DMS 273 (cell line): ENCODE results near the gene ZBTB8OS.
"Not testable (repeated sequence)": the region's sequence is repeated elsewhere in the genome, so short reads cannot be mapped to it uniquely, and the experiment has no call there.

Experiments used
- DNase-seq: peaks from one replicate; lab custom pipeline; 2025; ENCODE audit not compliant: unreplicated experiment; lab: John Stamatoyannopoulos, UW

The ZBTB8OS gene

GRCh38 chr1:32650752-32651460 lies 556 bp upstream of the ZBTB8OS start, which contains the start of gene RBBP4:
RBBP4 (plus strand) TSS chr1:32651208; CDS start chr1:32651307, 99 bp downstream.
- DNase-seq: peak; percentile 99

GRCh38 chr1:32647308-32648134 lies 2.8 kb downstream of the ZBTB8OS start:
- no peak for DNase-seq

DNA sequence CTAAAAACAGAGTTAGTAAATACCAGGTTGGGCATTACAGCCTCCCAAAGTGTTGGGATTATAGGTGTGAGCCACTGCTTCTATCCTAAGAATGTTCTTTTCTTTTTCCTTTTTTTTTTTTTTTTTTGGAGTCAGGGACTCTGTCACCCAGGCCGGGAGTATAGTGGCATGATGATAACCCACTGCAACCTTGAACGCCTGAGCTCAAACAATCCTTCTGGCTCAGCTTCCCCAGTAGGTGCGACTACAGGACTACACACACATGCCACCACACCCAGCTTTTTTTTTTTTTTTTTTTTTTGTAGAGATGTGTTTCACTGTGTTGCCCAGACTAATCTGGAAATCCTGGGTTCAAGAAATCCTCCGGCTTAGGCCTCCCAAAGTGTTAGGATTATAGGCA lies 5.9 kb downstream of the ZBTB8OS start:
- DNase-seq: no peak

GRCh38 chr1:32642292-32642827 lies 8.0 kb downstream of the ZBTB8OS start:
- not testable (repeated sequence) for DNase-seq

DNA sequence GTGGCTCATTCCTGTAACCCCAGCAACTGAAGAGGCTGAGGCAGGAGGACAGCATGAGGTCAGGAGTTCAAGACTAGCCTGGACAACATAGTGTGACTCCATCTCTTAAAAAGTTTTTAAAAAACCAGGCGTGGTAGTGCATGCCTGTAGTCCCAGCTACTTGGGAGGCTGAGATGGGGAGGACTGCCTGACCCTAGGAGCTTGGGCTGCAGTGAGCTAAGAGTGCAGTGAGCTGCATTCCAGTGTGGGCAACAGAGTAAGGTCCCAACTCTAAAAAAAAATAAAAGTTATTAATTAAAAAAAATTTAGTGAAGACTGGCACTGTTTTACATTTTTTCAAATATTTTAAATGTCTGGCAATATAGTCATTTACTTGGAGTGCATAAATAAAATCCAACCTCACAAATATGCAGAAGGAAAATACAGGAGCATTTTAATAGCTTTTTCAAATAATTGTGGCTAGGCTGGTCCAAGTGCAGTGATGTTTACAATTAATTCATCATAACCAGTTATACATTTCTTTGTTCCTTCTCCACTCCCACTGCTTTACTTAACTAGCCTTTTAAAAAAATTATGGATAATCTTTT lies 10.8 kb downstream of the ZBTB8OS start:
- no peak for DNase-seq

DNA sequence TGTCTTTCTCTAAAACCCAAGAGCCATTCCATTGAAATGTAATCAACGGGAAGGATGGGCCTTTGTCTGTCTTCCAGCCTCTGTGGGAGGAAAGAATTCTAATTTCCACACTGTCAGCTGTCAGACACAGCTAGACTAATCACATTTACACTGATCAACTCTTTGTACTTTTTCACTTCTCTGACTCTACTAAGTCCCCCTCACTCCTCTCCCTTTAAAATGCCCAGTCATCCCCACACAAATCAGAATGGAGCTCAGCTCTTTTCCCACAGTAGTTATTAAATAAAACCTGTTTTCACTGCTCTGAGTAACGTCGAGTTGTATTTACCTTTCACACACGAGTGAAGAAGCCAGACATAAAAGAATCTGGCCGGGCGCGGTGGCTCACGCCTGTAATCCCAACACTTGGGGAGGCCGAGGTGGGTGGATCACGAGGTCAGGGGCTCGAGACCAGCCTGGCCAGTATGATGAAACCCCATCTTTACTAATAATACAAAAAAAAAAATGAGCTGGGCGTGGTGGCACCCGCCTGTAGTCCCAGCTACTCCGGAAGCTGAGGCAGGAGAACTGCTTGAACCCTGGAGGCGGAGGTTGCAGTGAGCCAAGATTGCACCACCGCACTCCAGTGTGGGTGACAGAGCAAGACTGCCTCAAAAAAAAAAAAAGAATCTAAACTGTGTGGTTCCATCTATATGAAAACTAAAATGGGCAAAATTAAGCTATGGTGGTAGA lies 13.3 kb downstream of the ZBTB8OS start:
- no peak for DNase-seq

GRCh38 chr1:32635508-32636277 lies 14.7 kb downstream of the ZBTB8OS start:
- no peak for DNase-seq

DNA sequence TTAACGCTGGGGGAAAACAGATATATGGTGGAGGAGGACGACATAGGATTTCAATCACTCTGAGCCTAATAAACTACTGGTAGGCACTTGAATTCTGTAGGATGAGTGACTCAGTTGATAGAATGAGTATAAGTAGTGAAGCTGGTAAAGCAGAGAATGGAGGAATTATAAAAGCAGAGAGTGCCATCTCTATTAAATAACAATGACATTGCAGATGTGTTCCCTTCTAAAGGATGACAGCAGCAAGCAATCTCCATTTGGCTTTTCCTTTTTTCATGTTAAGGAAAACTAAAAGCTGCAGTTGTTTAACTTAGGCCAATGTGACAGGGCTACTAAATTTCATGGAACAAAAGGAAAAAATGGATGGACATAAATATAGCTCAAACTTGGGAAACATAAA lies 17.5 kb downstream of the ZBTB8OS start:
- DNase-seq: no peak

DNA sequence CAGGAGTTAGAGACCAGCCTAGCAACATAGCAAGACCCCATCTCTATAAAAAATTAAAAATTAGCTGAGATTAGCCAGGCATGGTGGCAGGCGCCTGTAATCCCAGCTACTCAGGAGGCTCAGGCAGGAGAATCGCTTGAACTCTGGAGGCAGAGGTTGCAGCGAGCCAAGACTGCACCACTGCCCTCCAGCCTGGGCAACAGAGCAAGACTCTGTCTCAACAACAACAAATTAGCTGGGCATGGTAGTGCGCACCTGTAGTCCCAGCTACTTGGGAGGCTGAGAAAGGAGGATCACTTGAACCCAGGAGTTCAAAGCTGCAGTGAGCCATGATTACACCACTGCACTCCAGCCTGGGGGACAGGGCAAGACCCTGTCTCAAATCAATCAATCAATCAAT lies 20.2 kb downstream of the ZBTB8OS start:
- not testable (repeated sequence) for DNase-seq

GRCh38 chr1:32627596-32628162 lies 22.7 kb downstream of the ZBTB8OS start:
- no peak for DNase-seq

DNA sequence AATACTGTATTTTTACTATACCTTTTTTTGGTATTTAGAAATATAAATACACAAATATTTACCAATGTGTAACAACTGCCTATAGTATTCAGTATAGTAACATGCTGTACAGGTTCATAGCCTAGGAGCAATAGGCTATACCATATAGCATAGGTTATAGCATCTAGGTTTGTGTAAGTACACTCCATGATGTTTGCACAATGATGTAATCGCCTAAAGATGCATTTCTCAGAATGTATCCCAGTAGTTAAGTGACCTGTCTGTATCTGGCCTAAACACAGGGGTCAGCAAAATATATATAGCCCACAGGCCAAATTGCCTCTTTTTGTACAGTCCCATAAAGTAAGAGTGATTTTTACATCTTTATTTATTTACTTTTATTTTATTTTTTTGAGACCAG lies 24.2 kb downstream of the ZBTB8OS start:
- DNase-seq: no peak

DNA sequence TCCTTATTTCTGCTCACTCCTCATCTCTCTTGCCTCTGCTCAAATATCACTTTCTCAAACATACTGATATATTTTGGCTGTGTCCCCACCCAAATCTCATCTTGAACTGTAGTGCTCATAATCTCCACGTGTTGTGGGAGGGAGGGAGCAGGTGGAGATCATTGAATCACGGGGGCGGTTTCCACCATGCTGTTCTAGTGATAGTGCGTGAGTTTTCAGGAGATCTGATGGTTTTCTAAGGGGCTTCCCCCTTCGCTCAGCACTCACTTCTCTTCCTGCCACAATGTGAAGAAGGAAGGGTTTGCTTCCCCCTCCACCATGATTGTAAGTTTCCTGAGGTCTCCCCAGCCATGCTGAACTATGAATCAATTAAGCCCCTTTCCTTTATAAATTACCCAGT lies 26.6 kb downstream of the ZBTB8OS start:
- no peak for DNase-seq

DNA sequence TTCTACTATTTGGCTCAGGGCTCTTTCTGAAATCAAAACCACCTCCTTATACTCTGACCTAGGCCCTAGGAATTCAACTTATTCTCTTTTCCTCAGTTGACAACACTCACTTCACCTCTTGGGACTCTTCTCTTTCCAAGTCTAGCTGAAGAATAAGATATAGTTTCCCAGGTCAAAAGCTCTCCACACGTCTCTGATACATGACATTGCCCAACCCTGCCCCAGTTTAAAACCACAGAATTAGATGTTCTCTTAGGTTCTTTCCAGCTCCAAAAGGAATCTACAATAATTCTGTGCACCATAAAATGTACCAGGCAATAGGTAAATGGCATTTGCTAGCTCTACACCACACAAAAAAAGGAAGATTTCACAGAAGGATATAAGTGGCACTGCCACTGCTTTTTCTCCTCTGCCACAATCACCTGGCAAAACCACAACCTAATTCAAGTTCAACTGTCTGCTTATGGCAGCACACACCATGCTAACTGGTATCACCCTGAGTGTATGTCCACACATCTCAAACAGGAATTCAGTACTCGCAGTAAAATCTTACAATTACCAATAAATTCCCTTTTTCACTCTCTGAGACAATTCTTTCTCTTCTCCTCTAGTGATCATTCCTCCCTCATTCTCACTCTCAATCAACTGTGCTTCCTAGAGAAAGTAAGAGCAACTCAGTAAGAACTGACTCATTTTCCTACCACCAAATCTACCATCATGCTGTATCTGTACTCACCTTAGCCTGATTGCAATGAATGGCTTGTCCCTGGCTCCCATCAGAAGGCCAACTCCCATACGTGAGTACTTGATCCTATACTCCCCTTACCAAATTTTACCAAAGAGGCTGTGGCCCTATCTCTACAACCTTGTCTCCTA lies 27.3 kb downstream of the ZBTB8OS start:
- DNase-seq: no peak

GRCh38 chr1:32622205-32622604 lies 28.1 kb downstream of the ZBTB8OS start:
- DNase-seq: no peak

GRCh38 chr1:32619701-32620485 lies 30.5 kb downstream of the ZBTB8OS start:
- peak; percentile 26 for DNase-seq

GRCh38 chr1:32618673-32619221 lies 31.6 kb downstream of the ZBTB8OS start:
- peak; percentile 38 for DNase-seq

DNA sequence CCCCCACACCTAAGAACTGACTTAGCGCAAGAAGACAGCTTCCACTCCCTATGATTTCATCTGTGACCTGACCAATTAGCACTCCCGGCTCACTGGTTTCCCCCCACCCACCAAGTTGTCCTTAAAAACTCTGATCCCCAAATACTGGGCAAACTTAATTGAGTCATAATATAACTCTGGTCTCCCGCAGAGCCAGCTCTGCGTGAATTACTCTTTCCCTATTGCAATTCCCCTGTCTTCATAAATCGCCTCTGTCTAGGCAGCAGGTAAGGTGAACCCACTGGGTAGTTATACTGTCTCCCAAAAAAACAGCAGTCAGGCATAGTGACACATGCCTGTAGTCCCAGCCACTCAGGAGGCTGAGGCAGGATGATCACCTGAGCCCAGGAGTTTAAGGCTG lies 36.9 kb downstream of the ZBTB8OS start:
- DNase-seq: no peak
